OCI-LY1 (cell line): Measurements from ENCODE around the gene TAS2R30.

ENCODE experiments used
- CTCF ChIP-seq: fragments of 200-600 bp; sonication (generic), shearing (Covaris generic); IDR thresholded peaks from 2 replicates; pipeline ENCODE4 v1.5.1; 2017; ENCODE audit warnings: mild to moderate bottlenecking, antibody characterized with exemption, low read length, moderate library complexity, mixed read lengths
- EZH2 ChIP-seq: fragments of 200-600 bp; sonication (generic), shearing (Covaris generic); IDR thresholded peaks from 2 replicates; pipeline ENCODE4 v1.8.0; 2017; ENCODE audit warnings: borderline replicate concordance, mixed run types, mild to moderate bottlenecking, antibody characterized with exemption, low read length, moderate library complexity, mixed read lengths

GRCh38 chr12:11170810-11171144 lies 36.3 kb upstream of the TAS2R30 start:
- TF ChIP-seq CTCF (no peak), EZH2 (no peak)
